Lung (tissue), 4 donors: Measurements from ENCODE around the gene SLC25A4. TPM values are rescaled to one million over a fixed set of nuclear protein-coding genes. Genes with fewer than 3 reads are reported as not detected.

Experiments
- polyA plus RNA-seq, 2 donors: library from polyadenylated mRNA; stranded (reverse); fragments of 200-250 nt; gene quantifications; one replicate each; pipeline ENCODE4 v1.2.1, GENCODE V29; 2013
- total RNA-seq, 2 donors: library from RNA; depleted of rRNA in 1 of 2; stranded (reverse); fragments of >200 nt in 1 of 2; gene quantifications; one replicate each; pipeline ENCODE4 v1.2.1, GENCODE V29; 2014 to 2021
- donor health status: Bipolar disorder and iron deficiency.
- donor health status: healthy.
- donor health status: DM: yes; HTN: yes; CAD: no.

Gene SLC25A4
- total and polyA plus RNA-seq, 4 donors, result 18.3 to 52.2 (median 30.8) TPM

Other genes starting within 250 kb of the SLC25A4 start
- gene HELT, start 124.8 kb upstream of the SLC25A4 start, total RNA-seq, result 1 to 10 TPM in 1 of 2 donors, not detected in 1; 2.5 TPM
- gene HELT, start 124.8 kb upstream of the SLC25A4 start, polyA plus RNA-seq, result under 1 TPM; 0.09 to 0.53 TPM
- gene CFAP97, start 60.7 kb downstream of the SLC25A4 start, total RNA-seq, result 10 to 100 TPM; 32.5 to 39.2 TPM
- gene CFAP97, start 60.7 kb downstream of the SLC25A4 start, polyA plus RNA-seq, result 10 to 100 TPM in 1 of 2 donors, 1 to 10 TPM in 1; 5.4 to 11.4 TPM
- gene SNX25, start 66.3 kb downstream of the SLC25A4 start, total RNA-seq, result 10 to 100 TPM; 56.0 to 95.4 TPM
- 10 to 100 TPM; 16.8 to 42.7 TPM for gene SNX25, start 66.3 kb downstream of the SLC25A4 start, polyA plus RNA-seq